GM19455 (cell line): ENCODE data around the gene NUMA1.

Source experiments
- ATAC-seq: cut with Tn5 transposase; IDR thresholded peaks from one replicate; pipeline ENCODE4 v1.9.1; 2021; ENCODE audit not compliant: unreplicated experiment

The NUMA1 gene, protein sequence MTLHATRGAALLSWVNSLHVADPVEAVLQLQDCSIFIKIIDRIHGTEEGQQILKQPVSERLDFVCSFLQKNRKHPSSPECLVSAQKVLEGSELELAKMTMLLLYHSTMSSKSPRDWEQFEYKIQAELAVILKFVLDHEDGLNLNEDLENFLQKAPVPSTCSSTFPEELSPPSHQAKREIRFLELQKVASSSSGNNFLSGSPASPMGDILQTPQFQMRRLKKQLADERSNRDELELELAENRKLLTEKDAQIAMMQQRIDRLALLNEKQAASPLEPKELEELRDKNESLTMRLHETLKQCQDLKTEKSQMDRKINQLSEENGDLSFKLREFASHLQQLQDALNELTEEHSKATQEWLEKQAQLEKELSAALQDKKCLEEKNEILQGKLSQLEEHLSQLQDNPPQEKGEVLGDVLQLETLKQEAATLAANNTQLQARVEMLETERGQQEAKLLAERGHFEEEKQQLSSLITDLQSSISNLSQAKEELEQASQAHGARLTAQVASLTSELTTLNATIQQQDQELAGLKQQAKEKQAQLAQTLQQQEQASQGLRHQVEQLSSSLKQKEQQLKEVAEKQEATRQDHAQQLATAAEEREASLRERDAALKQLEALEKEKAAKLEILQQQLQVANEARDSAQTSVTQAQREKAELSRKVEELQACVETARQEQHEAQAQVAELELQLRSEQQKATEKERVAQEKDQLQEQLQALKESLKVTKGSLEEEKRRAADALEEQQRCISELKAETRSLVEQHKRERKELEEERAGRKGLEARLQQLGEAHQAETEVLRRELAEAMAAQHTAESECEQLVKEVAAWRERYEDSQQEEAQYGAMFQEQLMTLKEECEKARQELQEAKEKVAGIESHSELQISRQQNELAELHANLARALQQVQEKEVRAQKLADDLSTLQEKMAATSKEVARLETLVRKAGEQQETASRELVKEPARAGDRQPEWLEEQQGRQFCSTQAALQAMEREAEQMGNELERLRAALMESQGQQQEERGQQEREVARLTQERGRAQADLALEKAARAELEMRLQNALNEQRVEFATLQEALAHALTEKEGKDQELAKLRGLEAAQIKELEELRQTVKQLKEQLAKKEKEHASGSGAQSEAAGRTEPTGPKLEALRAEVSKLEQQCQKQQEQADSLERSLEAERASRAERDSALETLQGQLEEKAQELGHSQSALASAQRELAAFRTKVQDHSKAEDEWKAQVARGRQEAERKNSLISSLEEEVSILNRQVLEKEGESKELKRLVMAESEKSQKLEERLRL (N-terminal part only)

DNA sequence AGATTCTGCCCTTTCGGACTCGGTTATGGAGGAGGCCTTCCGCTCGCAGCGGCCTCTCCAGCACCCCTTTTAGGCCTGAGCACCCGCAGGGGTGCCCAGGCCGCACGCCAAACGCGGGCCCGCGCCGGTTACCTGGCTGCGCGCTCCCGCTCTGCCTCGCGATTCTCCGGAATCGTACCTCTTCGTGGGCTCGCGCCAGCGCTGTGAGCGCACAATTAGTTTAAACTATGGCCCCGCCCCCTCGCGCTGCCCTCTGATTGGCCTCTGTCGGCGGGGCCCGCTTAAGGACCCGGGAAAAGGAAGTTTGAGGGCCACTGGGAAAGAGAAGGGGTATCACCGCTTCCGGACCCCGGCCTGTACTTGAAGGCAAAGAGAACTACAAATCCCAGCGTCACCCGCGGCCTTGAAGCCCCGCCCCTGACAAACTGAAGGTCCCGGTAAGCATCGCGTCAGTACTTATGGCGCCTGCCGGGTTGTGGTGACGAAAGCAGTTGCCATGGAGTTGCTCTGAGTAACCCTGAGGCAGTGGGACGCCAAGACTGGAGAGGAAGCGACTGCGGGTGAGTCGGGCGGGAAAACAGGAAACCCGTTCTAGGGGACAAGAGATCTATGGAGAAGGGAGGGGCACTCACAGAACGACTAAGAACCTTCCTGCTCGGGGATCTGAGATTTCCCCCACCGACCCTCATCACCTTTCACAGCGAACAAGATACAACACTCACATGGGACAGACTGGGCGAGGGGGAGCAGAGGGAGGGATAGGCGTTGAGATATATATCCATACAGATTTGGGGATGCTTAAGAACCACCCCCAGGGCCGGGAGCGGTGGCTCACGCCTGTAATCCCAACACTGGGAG lies at the start of gene NUMA1, which contains the start of gene LRRC51:
NUMA1 (minus strand) TSS at position 217 of the 858 bp plus-strand sequence. CDS start 44,599 bp downstream, outside the sequence.
LRRC51 (plus strand) TSS at position 525 of the 858 bp plus-strand sequence. CDS start 8,234 bp downstream, outside the sequence.
- peak; percentile 96 for ATAC-seq

DNA sequence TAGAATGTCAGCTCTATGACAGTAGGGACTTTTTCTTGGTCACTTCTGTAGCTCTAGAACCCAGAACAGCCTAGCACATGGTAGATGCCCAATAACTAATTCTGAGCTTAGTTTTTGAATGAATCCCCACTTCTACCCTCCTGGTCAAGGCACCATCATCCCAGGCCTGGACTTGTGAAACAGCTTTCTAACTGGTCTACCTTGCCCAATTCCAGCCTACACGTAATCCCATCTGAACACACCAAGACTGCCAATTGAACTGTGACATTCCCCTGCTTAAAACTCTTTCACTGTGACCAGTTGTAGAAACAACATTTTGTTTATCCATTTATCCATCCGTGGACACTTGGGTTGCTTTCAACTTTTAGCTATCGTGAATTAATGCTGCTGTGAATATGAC lies 49.0 kb upstream of the NUMA1 start:
- ATAC-seq = no peak

DNA sequence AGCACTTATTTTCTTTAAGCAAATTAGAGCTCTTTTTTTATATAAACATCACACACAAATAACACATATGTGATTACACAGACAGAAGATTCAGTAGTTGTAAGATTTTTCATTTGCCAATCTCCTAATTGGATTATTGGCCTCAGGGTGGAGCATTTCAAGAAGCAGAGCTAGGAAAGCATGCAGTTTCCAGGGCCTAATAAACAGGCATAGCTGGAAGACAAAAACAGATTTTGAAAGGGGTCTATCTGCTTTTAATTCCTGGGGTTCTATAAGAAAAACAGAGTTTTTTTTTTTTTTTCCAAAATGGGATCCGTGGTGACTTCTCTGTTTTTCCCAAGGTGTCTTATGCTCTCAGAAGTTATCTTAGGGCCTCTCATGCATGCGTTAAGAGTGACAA lies 47.6 kb upstream of the NUMA1 start:
- ATAC-seq = no peak

DNA sequence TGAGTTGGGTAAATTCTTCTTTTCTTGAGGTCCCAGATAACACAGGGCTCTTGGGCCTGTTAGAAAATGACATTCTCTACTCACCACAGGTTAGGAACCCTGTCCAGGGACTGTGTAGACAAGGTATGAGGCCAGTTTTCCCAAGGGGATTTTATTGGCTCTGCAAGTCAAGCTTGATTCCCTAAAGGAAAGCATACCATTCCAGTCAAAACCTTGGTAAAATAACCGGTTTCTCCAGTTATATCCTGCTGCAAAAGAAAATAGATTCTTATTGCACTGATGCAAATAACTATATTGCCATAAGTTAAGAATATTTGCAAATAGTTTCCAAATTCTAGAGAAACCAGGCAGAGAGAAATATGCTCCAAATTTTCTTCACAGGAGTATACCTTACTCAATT lies 45.6 kb upstream of the NUMA1 start:
- ATAC-seq = no peak

DNA sequence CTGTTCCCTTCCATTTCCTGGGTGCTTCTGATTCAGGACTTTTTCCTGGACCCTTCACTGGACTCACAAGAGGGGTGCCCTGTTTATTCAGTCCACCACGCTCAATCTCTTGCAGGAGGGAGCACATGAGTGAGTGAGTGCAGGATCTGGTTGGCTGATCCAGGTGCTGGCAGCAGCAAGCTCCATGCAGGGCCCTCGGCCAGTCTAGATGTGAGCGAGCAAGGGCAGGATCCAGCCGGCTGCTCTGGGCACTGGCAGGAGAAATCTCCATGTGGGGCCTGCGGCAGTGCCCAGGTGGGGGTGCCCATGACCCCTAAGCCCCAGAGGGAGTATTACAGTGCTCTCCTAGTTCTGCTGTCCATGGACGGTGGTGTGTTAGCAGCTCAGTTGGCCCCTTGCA lies 43.7 kb upstream of the NUMA1 start:
- ATAC-seq = no peak

DNA sequence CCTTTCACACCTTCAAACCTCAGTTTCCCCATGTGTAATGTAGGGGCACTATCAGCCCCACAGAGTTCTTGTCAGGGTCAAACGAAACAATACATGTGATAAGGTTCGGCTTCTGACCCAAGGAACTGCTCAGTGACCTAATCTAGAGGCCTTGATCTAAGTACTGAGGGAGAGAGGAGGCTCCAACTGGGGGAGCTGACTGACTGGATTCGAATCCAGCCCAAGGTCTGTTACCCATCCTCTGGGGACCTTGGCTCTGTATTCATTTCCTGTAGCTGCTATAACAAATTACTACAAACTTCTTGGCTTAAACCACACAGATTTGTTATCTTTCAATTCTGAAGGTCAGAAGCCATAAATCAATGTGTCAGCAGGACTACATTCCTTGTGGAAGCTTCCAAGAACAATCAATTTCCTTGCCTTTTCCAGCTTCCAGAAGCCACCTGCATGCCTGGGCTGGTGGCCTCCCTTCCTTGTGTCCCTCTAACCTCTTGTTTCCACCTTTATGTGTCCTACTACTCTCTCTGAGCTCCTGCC lies 42.8 kb upstream of the NUMA1 start:
- ATAC-seq = no peak

DNA sequence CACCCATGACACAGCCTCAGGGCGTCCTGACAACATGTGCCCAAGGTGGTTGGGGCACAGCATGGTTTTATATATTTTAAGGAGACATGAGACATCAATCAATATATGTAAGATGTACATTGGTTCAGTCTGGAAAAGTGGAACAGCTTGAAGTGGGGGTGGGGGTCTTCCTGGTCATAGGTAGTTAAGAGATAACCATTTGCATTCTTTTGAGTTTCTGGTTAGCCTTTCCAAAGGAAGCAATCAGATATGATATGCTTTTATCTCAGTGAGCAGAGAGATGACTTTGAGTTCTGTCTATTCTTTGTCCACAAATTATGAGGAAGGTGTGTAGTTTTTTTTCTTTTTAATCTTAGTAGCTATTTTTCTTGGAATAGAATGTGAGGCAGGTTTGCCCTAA lies 42.3 kb upstream of the NUMA1 start:
- no peak for ATAC-seq

DNA sequence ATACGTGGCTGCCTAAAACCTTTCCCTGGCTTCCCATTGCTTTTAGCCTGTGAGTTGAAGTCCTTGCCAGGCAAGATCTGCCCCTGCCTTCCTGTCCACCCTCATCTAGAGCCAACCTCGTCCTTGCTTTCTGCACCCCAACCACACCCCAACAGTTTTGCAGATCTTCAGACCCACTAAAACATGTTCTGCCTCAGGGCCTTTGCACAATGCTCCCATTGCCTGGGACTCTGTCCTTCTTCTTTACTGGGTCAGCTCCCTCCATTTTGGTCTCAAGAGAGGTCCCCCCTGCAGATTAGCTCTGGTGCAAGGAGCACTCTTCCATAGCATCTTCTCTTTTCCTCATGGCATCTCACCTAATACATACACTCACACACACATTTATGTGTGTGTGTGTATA lies 40.6 kb upstream of the NUMA1 start:
- ATAC-seq = no peak

DNA sequence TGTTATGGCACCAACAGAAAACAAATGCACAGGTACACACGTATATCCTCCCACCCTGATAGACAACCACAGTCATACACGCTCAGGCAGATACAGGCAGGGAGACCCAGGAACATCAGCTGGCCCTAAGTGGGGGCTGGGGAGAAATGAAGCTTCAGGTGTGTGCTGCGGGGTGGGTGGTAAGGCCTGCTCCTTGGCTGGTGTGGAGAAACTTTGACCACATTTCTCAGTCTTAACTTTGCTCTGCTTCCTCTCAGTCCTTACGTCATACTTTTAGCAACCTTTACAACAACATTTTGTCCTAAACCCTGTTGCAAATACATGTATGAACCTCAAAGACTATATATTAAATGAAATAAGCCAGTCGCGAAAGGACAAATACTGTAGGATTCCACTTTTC lies 38.9 kb upstream of the NUMA1 start:
- ATAC-seq = no peak

DNA sequence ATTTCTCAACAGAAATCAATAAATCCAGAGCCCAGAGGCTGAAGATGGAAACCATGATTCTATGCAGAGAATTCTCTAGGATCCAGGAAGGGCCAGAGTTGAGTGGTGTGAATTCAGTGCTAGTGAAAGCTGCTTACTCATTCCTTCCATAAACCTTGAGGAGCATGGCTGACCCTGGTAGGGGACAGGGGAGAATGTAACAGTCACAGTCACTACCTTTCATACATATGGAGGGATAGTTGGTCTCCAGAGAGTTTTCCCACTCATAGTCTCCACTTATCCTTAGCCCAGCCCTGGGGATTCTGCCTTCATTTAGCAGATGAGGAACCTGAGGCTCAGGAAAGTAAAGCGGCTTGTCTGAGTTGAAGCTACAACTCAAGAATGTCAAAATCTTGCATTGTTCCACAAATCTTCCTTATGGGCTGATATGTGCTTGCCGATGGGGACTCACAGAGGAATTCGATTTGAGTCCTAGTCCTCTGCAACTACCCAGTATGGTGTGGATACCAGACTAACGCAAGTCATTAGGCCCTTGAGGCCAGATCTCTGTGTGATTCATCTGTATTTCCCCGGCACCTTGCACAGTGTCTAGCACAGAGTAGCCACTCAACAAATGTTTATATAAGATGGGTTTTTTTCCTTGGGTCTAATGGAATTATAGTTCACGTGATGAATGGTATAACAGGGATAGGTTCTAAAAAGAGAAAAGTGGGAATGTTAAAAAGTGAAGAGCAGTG lies 35.8 kb upstream of the NUMA1 start:
- ATAC-seq = no peak

DNA sequence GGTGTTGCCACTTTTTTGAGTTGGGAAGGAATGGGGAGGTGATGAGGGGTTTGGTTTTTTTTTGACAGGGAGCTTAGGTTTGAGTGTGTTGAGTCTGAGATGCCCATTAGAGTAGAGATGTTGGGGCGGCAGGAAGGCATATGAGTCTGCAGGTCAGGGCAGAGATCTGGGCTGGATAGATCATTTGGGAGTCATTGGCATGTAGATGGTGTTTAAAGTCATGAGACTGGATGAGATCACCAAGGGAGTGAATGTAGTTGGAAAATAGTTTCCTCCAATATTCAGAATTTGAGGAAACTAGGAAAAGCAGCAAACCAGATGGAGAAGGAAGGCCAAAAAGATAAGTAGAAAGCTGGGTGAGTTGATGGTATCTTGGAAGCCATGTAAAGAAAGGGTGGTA lies 34.2 kb upstream of the NUMA1 start:
- no peak for ATAC-seq

DNA sequence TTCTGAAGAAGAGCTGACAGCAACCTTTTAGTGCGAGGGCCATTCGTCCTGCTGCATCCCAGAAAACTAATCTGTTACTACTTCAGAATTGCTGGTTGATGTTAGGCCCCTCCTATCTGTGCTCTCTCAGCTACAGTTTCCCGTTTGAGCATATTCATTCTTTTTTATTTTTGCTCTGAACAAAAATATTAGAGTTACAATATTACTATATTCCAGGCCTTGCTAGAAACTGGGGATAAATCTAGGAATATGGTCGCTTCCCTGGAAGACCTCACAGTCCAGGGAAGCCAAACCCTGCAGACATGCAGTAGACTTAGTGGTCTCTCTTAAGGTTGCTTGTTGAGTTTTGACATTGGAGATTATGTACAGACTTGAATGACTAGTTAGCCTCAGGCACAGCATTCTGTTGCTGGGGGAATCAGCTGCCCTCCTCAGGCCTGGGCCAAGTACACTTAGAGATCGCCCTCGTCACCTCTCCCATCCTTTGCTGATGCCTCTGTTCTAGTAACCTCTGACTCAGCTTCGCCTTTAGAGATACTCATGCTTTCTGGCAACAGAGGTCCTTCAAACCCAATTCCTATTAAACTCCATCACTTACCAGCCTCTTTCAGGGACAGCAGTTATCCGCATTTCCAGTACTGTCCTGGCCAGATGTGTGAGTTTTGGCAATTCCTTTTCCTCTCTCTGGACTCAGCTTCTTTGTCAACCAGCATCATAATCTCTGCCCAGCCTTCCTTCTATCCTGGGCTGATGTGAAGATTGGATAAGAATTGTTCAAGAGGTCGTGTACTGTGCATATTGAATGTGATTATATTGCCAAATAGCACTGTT lies 32.9 kb upstream of the NUMA1 start:
- ATAC-seq = peak; percentile 1

DNA sequence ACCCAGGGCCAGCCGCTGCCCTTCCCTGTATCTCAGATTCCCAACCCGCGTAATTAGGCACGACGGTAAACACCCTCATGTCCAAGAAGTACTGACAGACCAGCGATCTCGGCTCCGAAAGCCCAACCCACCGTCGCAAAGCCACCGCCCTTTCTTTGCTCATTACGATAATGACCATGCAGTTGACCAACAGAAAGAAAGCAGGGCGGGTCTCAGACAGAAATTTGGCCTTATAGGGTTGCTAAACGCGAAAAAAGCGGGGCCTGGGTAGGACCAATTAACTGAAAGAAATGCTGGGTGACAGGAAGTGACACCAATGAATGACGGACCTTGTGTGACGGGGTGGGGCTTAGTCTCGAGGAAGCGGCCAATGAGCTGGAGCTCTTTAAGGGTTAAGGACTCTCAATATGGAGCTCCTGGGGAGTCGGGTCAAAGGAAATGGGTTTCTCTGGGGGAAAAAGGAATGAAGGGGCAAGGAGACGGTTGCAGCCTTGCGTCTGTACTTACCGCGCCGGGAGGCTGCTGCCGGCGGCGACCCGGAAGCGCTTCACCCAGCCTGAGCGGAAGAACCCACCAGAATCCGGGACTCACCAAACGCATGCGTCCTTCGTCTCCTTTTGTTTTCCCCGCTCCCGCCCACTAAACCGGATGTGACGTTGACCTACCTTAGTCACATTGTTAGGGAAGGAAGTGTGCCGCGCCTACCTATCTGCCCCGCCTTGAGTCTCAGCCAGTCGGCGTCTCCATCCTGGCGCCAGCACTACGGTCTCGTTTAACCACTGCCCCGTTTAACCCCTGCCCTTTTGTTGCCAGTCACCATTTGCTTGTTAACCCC lies 32.0 kb upstream of the NUMA1 start, which contains the start of gene ANAPC15:
ANAPC15 (minus strand) TSS at position 553 of the 835 bp plus-strand sequence. CDS start 1,419 bp downstream, outside the sequence.
- ATAC-seq = peak; percentile 85

DNA sequence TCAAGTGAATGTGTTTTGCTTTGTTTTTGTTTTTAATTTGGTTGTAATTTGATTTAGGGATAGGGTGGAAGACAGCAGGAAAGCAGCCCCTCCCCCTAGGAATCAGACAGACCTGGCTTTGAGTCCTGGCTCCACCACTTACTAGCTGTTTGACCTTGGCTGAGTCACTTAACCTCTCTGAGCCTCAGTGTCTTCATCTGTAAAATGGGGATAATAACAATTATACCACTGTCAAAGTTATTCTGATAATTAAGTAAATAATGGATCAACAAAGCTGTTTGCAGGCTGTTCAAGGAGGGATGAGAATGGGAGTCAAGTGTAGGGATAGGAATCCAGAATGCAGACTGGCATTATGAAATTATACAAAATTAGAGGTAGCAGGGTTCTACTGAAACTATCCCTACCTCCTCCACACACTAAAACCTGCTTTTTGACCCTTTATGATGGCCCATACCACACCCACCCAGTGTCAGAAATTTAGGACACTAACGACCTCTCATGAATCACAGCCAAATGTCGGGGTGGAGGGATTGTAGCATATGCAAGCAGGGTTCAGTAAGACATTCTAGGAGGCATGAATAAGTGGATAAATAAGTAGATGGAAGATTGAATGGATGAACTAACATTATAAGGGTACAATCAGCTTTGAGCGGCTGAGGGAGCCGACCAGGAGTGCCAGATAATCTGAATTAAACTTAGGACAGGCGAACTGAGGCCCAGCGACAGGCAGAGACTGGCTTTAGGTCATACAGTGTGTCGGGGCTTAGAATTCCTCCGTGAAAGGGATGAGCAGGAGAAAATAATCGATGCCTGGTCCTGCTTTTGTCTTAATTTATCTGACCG lies 31.2 kb upstream of the NUMA1 start:
- peak; percentile 2 for ATAC-seq

DNA sequence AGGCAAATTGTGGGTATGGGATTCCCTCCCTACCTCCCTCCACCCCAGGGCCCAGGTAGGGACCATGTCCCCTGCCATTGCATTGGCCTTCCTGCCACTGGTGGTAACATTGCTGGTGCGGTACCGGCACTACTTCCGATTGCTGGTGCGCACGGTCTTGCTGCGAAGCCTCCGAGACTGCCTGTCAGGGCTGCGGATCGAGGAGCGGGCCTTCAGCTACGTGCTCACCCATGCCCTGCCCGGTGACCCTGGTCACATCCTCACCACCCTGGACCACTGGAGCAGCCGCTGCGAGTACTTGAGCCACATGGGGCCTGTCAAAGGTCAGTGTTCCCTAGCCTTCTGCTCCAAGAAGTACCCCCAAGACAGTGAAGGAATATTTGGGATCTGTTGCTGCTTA lies 25.5 kb upstream of the NUMA1 start, which contains the start of gene TOMT:
TOMT (plus strand) TSS at position 37 of the 400 bp plus-strand sequence; CDS start at position 65, 28 bp downstream.
- no peak for ATAC-seq

DNA sequence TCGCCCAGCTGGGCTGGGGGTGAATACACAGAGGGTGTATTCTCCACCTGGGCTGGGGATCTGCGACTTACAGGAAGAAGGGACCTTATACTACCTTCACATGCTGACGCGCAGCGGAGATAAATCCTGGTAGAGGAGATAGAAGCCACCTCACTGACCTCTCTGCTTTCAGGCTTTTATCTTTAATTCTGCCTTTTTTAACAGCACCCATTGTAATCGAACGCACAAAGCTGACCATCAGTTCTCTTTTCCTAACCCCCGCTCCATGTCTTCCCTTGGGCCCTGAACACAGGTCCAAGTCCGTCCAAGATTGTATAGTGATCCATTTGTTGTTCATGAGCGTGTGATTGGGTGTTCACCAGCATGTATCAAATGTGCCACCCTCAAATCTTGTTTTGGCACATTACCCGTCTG lies 23.4 kb upstream of the NUMA1 start:
- no peak for ATAC-seq
